ENCODE results near the gene UBE3D. TPM values are rescaled to one million over a fixed set of nuclear protein-coding genes. Genes with fewer than 3 reads are reported as not detected.

The UBE3D gene
- total RNA-seq, 1 experiment from 2014 or later: 10.7 TPM

DNA sequence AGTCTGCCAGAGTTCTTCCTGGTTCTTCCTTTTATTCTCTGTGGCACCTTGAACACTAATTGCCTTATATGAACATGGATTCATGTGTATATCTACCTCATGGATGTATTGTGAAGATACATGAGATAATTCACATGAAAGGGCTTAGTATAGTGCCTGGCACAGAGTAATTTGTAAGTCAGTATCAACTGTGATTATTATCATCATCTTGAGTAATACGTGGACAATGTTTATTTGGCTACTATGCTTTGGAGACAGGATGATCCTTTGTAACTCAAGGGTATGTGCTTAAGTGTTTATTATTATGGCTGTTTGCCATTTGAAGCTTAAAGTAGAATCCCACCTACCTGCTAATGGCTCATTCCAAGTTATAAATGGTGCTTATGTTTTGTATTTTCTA is 17.8 kb upstream of the UBE3D start:
- WGBS (ENCODE audit: extremely low coverage, insufficient read length, low lambda C conversion rate): no CpG with 5 or more reads among the region's 1 CpG

More for the DNA sequence above, 17.8 kb upstream of the UBE3D start:
- H3K56ac ChIP-seq (ENCODE audit: insufficient read length, low read depth, low read length): no peak overlapping the region
- H3K9me3 ChIP-seq (ENCODE audit: control insufficient read depth, low read depth, low read length): no peaks in the 10 kb centered on the region
- H3K79me2 ChIP-seq (ENCODE audit: insufficient read depth, low read length): no peaks in the 10 kb centered on the region; the same call in 1 of the 2 replicates
- no peak overlapping the region for H4K8ac ChIP-seq (replicated peaks; ENCODE audit: insufficient read length, low read depth, low read length)
- H2AK5ac ChIP-seq (ENCODE audit: insufficient read length, low read length): no peak overlapping the region
- H2BK20ac ChIP-seq (ENCODE audit: low read depth, low read length, poor library complexity, severe bottlenecking): no peak overlapping the region
- H3K4me1 ChIP-seq (ENCODE audit: insufficient read depth, low read length): no peaks in the 10 kb centered on the region
- no peaks in the 10 kb centered on the region for H3K23me2 ChIP-seq (ENCODE audit: insufficient read length, low read depth, low read length, poor library complexity, severe bottlenecking)
- no peak overlapping the region for H3K14ac ChIP-seq (ENCODE audit: insufficient read depth, low read length)
- H2BK120ac ChIP-seq (ENCODE audit: low read depth, low read length, poor library complexity, severe bottlenecking): no peak overlapping the region
- H3K27me3 ChIP-seq (ENCODE audit: insufficient read depth, low read length): no peaks in the 10 kb centered on the region
- no peaks in the 10 kb centered on the region for H3K9me3 Mint-ChIP-seq
- no peak for DNase-seq
- no peak overlapping the region for H3K4me2 ChIP-seq (ENCODE audit: insufficient read depth, insufficient read length, low read length)
- no peak overlapping the region for H2BK15ac ChIP-seq (ENCODE audit: low read depth, low read length)
- TF ChIP-seq, protein P1, sequence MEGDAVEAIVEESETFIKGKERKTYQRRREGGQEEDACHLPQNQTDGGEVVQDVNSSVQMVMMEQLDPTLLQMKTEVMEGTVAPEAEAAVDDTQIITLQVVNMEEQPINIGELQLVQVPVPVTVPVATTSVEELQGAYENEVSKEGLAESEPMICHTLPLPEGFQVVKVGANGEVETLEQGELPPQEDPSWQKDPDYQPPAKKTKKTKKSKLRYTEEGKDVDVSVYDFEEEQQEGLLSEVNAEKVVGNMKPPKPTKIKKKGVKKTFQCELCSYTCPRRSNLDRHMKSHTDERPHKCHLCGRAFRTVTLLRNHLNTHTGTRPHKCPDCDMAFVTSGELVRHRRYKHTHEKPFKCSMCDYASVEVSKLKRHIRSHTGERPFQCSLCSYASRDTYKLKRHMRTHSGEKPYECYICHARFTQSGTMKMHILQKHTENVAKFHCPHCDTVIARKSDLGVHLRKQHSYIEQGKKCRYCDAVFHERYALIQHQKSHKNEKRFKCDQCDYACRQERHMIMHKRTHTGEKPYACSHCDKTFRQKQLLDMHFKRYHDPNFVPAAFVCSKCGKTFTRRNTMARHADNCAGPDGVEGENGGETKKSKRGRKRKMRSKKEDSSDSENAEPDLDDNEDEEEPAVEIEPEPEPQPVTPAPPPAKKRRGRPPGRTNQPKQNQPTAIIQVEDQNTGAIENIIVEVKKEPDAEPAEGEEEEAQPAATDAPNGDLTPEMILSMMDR (conservative IDR thresholded peaks at IDR 0.05): no peak
- no peak overlapping the region for H3K27ac ChIP-seq (ENCODE audit: insufficient read length, low read depth, low read length)
- no peak overlapping the region for H3K18ac ChIP-seq (ENCODE audit: insufficient read length, low read depth, low read length)
- no peak overlapping the region for H4K5ac ChIP-seq (ENCODE audit: insufficient read length, low read depth, low read length)
- no peak overlapping the region for H3K4ac ChIP-seq (ENCODE audit: low read depth, low read length)
- H3K4me3 Mint-ChIP-seq: no peak overlapping the region
- no peak overlapping the region for H3K9ac ChIP-seq (ENCODE audit: extremely low read depth, insufficient read length, low read length)
- H2BK5ac ChIP-seq (ENCODE audit: insufficient read length, low read length): no peak overlapping the region
- no peak overlapping the region for H3T11ph ChIP-seq (ENCODE audit: low read length)
- no peak overlapping the region for H2AFZ ChIP-seq (ENCODE audit: low read length)
- H2BK12ac ChIP-seq (ENCODE audit: insufficient read length, low read depth, low read length): no peak overlapping the region
- H4K20me1 ChIP-seq (ENCODE audit: control insufficient read depth, insufficient read depth, insufficient read length): no peaks in the 10 kb centered on the region
- H3K23ac ChIP-seq (ENCODE audit: insufficient read length, low read depth, low read length): no peak overlapping the region
- no peaks in the 10 kb centered on the region for H3K27me3 Mint-ChIP-seq (ENCODE audit: low read depth)
- H3K27ac Mint-ChIP-seq: no peak overlapping the region
- no peak overlapping the region for H4K91ac ChIP-seq (ENCODE audit: insufficient read length, low read depth, low read length)
- H3K79me1 ChIP-seq (ENCODE audit: insufficient read depth, low read depth, low read length, poor library complexity, severe bottlenecking): no peaks in the 10 kb centered on the region
- H3K36me3 Mint-ChIP-seq (ENCODE audit: insufficient read depth in 1 of 3, low read depth in 3 of 3): no peaks in the 10 kb centered on the region; a peak in 1 of 7 replicates
- peaks cover 17 to 28% of the 10 kb centered on the region in 2 experiments for H3K4me1 Mint-ChIP-seq

All from H9 (cell line).